Tongue (tissue), 2 donors: Measurements from ENCODE around the gene PAM. TPM values are rescaled to one million over a fixed set of nuclear protein-coding genes. Genes with fewer than 3 reads are reported as not detected.

Source experiments
- DNase-seq: peaks from one replicate; pipeline ENCODE4 v3.0.0-alpha.2; 2015
- total RNA-seq: library from RNA; depleted of rRNA; stranded (reverse); fragments of >200 nt; gene quantifications from one replicate; pipeline ENCODE4 v1.2.3, GENCODE V29; 2014

PAM gene
- total RNA-seq, 1 donor from 2014 or later = 179 TPM

GRCh38 chr5:102815084-102815483 lies 60.0 kb downstream of the PAM start:
- DNase-seq = no peak

- no peak for DNase-seq
These were observed 60.6 kb downstream of the PAM start for GRCh38 chr5:102815540-102816332.

GRCh38 chr5:102818345-102818744 lies 63.2 kb downstream of the PAM start:
- no peak for DNase-seq

- no peak for DNase-seq
These were observed 63.8 kb downstream of the PAM start for GRCh38 chr5:102818934-102819333.

- no peak for DNase-seq
These were observed 64.5 kb downstream of the PAM start for GRCh38 chr5:102819634-102820033.

- DNase-seq = peak; percentile 40
These were observed 68.4 kb downstream of the PAM start for GRCh38 chr5:102823441-102823874.

- no peak for DNase-seq
These were observed 71.5 kb downstream of the PAM start for GRCh38 chr5:102826629-102827028.

- no peak for DNase-seq
These were observed 75.1 kb downstream of the PAM start for GRCh38 chr5:102830241-102830640.

GRCh38 chr5:102832445-102832844 lies 77.3 kb downstream of the PAM start:
- DNase-seq = no peak

- no peak for DNase-seq
These were observed 78.0 kb downstream of the PAM start for GRCh38 chr5:102833146-102833545.

- DNase-seq = no peak
These were observed 79.4 kb downstream of the PAM start for GRCh38 chr5:102834438-102834964.

- DNase-seq = no peak
These were observed 80.6 kb downstream of the PAM start for GRCh38 chr5:102835717-102836116.

- no peak for DNase-seq
These were observed 85.9 kb downstream of the PAM start for GRCh38 chr5:102841021-102841420.

GRCh38 chr5:102843997-102844396 lies 88.9 kb downstream of the PAM start:
- no peak for DNase-seq

GRCh38 chr5:102845041-102845440 lies 89.9 kb downstream of the PAM start:
- no peak for DNase-seq

- DNase-seq = no peak
These were observed 95.4 kb downstream of the PAM start for GRCh38 chr5:102850503-102850902.

GRCh38 chr5:102853680-102854079 lies 98.6 kb downstream of the PAM start:
- DNase-seq = no peak

- no peak for DNase-seq
These were observed 100.7 kb downstream of the PAM start for GRCh38 chr5:102855681-102856388.

- no peak for DNase-seq
These were observed 101.3 kb downstream of the PAM start for GRCh38 chr5:102856389-102856777.

- no peak for DNase-seq
These were observed 102.1 kb downstream of the PAM start for GRCh38 chr5:102857076-102857818.

GRCh38 chr5:102858221-102858620 lies 103.1 kb downstream of the PAM start:
- no peak for DNase-seq

- no peak for DNase-seq
These were observed 103.7 kb downstream of the PAM start for GRCh38 chr5:102858808-102859207.

- no peak for DNase-seq
These were observed 104.9 kb downstream of the PAM start for GRCh38 chr5:102860035-102860434.
